ENCODE results near the gene EFHC2.

EFHC2 gene

DNA sequence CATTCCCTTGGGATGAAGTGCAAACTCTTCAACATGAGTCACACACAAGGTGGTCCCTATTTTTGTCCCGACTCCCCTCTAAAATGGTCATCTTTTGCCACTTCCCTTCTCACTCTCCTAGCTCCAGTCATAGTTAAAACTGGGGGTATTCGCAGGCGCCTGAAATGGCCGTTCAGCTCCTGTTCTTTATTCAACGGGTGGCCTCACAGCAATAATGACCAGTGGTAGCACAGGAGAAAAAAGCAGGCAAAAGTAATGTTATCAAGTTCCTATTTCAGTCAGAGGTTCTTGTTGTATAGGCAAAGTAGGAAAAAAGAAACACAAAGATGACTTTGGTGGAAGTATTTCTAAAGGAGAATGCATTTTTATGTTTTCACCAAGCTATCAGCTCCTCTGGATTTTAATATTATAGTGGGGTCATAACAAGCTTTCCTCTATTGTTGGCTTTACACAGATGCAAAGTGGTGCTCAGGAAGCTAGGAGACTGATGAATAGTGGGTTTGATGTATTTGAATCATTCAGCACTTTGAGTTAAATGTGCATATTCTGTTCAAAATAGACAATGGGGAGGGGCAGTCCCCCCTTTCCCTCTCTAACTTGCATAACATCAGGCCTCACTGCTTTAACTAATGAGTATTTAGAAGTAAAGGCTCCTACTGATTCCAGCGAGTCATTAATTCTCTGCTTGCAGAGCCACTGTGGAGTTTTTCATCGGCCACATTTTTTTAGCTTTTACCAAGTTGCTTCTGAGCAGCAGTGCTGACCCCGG lies 199.1 kb downstream of the EFHC2 start:
- no peak for DNase-seq

DNA sequence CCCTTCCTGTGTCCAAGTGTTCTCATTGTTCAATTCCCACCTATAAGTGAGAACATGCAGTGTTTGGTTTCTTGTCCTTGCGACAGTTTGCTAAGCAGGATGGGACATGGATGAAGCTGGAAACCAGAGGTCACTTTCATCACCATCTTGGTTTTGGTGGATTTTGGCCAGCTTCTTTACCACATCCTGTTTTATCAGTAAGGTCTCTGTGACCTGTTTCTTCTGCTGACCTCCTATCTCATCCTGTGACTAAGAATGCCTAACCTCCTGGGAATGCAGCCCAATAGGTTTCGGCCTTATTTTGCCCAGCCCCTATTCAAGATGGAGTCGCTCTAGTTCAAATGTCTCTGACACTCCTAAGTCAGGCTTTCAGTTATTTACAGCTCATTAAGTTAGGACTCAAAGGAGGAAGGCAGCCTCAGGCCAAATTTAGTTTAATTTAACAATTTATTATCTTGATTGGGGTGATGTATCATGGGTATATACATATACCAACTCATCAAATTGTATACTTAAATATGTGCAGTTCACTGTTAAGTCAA lies 200.3 kb downstream of the EFHC2 start:
- DNase-seq, result no peak

DNA sequence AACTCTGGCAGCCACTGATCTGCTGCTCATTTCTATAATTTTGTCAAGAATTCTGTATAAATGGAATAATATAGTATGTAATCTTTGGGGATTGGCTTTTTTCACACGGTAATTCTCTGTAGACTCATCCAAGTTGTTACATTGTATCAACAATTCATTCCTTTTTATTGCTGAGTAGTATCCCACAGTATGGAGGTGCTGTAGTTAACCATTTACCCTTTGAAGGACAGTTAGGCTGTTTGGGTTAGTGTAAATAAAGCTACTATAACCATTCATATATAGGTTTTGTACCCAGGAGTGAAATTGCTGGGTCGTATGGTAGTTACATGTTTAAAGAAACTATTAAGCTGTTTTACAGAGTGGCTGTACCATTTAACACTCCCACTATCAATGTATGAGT lies 213.3 kb downstream of the EFHC2 start:
- no peak for DNase-seq

DNA sequence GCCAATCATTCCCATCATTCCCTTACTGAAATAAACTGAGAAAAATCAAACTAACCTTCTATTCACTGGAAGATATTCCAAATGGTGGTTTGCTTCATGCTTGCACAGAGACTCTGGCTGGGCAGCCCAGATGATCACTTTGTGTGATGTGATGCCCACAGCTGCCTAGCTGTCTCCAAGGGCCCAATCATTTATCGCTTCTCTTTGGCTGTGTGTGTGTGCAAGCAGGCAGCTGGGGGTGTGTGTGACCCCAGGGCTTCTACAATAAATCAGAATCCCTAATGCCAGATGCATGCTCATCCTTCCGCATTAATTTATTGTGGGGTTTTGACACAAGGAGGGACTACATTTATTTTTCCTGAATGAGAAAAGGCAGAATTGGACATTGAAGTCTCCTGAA lies 230.1 kb downstream of the EFHC2 start:
- no peak for DNase-seq

DNA sequence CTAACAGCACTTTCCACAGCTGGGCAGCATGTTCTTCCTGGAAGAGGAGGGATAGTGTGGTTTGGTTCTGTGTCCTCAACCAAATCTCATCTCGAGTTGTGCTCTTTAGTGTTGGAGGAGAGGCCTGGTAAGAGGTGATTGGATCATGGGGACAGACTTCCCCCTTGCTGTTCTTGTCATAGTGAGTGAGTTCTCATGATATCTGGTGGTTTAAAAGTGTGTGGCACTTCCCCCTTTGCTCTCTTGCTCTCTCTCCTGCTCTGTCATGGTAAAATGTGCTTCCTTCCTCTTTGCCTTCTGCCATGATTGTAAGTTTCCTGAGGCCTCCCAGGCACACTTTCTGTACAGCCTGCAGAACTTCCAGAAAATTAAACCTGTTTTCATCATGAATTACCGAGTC lies 236.6 kb downstream of the EFHC2 start:
- peak; percentile 53 for DNase-seq

DNA sequence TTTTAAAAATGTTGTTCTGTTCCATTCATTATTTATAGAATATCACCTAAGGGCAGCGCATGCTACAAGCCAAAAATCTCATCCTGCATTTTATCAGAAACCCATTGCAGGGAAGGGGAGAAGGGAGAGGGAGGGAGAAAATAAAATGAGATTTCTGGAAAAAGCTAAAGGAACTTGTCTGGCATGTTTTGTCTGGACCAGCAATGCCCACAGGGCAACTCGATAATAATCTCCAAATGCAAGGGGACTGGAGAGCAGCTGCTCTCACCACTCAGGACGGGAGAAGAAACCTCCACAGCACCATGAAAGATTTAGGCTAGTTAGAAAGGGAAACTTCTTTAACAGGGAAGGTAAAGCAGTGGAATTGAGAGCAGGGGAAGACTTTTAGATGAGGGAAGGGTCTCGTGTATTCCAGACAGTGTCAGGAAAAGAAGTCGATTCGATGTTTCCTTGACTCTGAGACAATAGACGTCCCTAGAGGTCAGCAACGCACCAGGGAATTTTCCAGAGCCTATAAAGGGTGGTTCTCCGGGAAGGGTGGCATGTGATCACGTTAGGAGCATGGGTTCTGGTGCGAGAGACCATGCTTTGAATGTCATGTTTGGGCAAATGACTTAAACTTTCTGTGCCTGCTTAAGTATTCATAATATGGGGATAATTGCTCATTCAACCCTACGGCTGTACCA lies 238.1 kb downstream of the EFHC2 start:
- DNase-seq, result no peak

DNA sequence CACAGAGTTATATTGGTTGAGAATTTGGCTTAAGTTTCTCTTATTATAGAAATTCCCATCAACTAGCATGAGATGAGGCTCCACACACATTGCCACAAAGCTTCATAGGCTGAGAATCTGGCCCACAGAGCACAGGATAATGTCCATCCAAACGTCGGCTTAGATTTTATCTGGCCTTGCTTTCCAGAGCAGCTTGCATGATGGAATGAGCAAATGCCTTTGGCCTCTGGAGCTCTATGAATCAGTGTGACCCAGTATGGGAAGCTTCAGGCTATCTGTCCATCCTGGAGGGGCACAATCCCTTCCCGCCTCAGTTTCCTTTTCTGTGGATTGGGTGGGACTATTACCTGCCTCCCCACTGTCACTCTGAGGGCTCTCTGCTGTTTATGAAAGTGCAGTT lies 238.8 kb downstream of the EFHC2 start:
- DNase-seq, result no peak

DNA sequence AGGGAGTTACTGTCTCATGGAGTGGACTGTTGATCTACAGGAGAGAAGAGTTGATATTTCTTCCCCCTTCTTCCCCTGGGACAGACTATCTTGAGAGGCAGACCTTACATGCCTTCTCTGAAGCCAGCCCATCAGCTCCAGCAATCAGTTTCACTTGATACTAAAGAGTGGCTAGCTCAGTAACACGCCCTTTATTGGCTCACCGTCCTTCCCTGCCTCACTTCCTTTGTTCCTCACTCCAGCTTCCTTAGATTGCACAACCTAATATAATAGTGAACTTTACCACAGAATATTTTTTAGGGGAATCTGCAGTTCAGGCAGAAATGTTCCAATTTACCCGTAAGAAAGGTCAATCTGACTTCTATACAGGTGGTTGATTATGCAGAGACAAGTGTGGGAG lies 242.2 kb downstream of the EFHC2 start:
- DNase-seq, result no peak

DNA sequence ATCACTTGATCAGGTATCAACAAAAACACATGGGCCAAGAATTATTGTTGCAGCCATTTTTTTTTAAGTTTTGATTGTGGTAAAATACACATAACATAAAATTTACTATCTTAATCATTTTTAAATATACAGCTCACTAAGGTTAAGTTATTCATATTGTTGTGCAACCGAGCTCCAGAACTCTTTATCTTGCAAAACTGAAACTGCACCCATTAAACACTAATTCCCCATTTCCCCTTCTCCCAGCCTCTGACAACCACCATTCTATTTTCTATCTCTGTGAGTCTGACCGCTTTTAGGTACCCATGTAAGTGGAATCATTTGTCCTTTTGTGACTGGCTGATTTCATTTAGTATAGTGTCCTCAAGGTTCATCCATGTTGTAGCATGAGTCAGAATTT lies 244.1 kb downstream of the EFHC2 start:
- DNase-seq, result no peak
